ENCODE results near the gene HSPA1A.

HSPA1A gene

GRCh38 chr6:31815025-31815838 lies at the start of gene HSPA1A, which contains the start of gene HSPA1L:
HSPA1A (plus strand) TSS chr6:31815543; CDS start chr6:31815757, 214 bp downstream.
HSPA1L (minus strand) TSS chr6:31815283; CDS start chr6:31811972, 3,311 bp downstream.
- DNase-seq, result peak; percentile 97

GRCh38 chr6:31765559-31765909 lies 49.8 kb upstream of the HSPA1A start:
- DNase-seq, result no peak

DNA sequence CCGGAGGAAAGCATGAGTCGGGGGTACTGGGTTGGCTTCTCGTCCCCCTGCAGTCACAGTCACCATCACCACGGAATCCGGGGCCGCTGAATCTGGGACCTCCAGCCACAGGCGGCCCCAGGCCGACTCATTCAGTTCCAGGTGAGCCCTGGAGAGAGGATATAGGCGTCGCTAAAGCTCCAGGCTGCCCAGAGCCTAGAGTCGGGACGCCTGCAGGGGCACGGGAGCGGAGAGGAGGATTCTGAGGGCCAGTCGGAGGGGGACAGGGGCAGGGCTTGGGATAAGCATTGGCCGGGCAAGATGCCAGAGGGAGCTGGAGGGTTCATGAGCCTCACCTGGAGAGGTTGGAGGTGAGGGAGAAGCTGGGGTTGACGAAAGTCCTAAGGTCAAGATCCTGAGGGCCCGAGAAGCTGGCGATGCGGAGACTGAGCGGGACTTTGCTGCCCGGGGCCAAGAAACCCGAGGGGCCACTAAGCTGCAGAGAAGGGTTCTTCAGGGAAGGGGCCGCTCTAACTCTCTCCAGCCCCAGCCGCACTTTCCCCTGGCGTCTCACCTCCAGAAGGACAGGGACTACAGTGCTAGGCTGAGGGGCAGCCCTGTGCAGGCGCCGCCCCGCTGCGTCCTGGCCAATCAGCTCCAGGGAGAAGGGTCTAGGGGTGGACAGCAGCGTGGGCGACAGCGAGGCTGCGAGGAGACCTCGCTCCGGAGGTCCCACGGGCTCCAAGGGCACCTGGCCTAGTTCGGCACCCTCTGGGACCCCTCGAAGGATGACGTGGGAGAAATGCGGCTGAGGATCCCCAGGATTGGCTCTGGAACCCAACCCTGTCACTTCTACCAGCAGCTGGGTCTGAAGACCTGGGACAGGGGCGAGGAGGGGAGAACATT lies 49.2 kb upstream of the HSPA1A start:
- no peak for DNase-seq

DNA sequence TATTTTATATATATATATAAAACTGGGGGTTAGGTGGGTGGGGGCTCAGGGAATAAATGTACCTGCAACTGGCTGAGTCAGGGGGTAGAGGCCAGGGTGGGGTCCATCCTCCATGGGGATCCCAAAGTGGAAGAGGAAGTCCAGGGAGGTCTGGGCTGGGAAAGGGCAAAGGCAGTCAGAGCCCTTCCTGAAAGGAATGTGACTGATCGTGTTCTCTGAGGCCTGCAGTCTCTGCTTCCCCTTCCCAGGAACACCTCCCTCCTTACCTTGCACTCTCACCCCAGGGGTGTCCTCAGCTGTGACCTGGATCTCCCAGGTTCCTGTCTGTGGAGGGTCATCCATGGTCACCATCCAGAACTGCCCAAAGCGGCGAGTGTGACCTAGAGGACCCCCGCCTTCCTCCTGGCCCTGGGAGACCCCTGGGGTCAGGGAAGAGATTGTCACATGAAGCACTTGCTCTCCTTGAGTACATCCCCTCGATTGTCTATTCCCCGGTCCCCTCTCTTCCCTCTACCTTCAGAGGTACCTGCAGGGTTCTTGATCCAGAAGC lies 48.2 kb upstream of the HSPA1A start:
- DNase-seq, result no peak

- DNase-seq, result no peak
Observed at GRCh38 chr6:31768363-31769257, 46.7 kb upstream of the HSPA1A start.

DNA sequence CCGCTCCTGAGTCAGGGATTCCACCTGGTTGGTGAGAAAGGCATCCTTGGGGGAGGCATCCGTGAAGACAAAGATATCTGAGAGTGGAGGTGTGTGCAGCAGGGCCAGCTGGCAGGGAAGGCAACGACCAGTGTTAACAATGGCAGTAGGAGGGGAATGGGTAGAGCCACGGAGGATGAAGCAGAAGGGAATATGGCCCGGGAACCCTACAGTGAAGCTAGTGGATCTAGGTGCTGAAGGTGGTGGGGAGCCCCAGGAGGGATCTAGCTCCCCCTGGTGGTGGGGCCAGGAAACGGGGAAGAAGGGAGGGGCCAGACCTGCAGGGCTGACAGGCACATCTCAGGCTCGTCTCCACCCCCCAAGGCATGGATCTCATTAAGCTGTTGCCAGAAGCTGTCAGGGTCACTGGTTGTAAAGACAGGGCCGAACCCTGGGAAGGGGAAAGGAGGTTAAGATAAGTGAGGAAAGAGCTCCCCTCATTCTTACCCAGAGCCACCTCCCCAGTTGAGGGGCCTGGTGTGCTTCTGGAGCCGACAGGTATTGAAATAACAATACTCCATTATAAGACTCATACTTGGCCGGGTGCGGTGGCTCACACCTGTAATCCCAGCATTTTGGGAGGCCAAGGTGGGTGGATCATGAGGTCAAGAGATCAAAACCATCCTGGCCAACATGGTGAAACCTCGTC lies 45.5 kb upstream of the HSPA1A start:
- peak; percentile 65 for DNase-seq

- DNase-seq, result no peak
Observed at GRCh38 chr6:31770860-31771259, 44.5 kb upstream of the HSPA1A start.

DNA sequence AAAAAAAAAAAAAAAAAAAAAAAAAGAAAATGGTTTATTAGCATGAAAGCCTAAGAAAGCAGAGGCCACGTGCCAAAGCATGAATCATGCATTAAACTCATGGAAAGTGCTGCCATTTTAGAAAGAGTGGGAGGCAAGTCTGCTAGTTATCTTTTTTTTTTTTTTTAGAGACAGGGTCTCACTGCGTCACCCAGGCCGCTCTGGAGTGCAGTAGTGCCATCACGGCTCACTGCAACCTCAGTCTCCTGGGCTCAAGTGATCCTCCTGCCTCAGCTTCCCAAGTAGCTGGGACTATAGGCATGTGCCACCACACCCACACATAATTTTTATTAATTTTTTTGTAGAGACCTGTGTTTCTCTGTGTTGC lies 43.4 kb upstream of the HSPA1A start:
- DNase-seq, result peak; percentile 33

DNA sequence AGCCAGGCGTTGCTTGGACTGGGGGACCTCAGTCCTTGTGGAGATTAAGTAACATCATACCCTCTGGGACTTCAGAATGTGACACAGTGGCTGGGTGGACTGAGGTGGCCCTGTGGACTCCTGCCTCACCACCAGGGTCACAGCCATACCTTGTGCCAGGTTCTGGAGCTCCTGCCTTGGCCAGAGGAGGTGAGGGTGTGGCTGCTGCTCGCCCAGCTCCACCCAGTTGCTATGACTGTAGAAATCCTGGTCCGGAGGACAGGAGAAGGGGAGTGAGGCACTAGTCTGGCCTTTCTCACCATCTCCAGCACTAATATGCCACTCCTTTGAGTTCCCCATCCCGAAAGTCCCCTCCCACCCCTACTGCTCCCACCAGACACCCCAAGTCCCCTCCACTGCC lies 40.2 kb upstream of the HSPA1A start:
- DNase-seq, result no peak

DNA sequence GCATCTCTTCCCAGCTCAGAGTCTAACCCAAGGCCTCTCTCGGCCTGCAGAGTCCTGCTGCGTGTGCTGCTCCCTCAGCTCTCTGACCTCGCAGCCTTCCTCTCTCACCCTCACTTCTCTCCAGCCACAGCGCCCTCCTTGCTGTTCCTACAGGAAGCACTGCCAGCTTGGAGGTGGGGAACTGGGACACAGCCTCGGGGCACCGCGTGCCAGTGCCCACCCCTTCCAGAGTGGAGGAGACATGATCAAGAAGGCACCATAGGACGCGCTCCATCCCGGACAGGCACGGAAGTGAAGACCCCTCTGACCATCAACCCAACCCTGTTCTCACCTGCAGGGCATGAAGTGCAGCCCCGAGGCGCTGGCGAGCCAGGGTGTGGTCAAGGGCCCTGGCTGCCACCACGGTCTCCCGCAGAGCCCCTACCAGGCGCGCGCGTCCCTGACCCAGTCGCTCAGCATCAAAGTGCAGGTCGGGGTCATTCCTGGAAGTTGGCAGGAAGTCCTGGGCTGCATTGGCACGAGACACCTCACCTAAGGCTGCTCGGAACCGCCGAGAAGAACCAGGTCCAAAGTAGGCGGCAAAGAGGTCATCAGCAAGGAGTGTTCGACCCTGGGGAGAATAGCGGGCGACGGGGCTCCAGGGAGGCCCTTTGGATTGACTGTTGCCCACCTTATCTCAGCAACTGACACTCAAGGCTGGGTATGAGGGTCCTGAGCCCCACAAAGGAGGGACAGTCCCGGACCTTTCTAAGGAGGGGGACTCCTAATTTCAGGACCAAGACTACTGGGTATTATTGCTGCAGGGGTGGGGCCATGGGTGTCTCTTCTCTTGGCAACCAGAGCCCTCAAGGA lies 39.5 kb upstream of the HSPA1A start:
- DNase-seq, result no peak

GRCh38 chr6:31776485-31776988 lies 38.8 kb upstream of the HSPA1A start:
- DNase-seq, result no peak

- DNase-seq, result peak; percentile 80
Observed at GRCh38 chr6:31776989-31777666, 38.2 kb upstream of the HSPA1A start, which contains the start of gene VWA7. VWA7 (minus strand) TSS chr6:31777328; CDS start chr6:31776779, 549 bp downstream.

GRCh38 chr6:31777667-31778050 lies 37.7 kb upstream of the HSPA1A start:
- no peak for DNase-seq

- DNase-seq, result no peak
Observed at GRCh38 chr6:31778193-31778592, 37.1 kb upstream of the HSPA1A start.

DNA sequence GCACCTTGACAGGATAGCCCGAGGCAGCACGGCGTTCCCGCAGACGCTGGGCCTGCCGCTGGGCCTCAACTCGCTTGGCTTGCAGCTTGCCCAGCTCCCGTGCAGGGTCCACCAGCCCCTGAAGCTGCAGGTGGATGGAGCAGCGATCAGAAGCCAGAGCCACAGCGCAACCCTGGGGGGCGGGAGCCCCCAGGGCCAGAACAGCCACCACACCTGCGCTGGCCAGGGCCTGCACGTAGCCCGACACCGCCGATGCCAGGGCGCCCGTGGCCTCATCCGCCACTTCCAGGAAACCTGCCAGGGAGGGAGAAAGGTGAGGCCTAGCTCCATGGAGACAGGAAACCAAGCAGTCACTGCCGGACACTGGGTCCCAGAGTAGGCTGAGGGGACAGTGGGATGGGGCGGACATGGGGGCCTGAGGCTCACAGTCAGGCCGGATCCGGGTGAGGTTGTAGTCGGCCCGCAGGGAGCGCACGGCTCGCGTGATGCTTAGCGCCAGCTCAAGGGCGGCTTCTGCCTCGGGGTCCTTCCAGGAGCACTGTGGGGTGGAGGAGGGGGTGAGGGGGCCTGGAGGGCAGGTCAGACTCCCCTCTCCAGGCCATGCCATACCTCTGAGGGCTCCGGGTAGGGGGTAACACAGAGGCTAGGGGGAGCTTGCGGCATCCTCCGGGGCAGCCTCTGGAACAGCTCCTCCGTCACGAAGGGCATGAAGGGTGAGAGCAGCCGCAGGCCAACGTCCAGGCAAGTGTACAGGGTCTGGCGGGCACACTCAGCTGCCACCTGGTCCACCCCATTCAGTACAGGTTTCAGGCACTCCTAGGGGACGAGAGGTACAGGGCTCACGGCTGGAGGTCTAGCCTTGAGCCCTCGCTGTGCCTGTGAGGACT lies 36.1 kb upstream of the HSPA1A start:
- DNase-seq, result no peak

GRCh38 chr6:31779908-31780307 lies 35.4 kb upstream of the HSPA1A start:
- no peak for DNase-seq

- no peak for DNase-seq
Observed at GRCh38 chr6:31780507-31781243, 34.7 kb upstream of the HSPA1A start.
